ENCODE measurements around the gene UBTF.
"Not testable (repeated sequence)": the region's sequence is repeated elsewhere in the genome, so short reads cannot be mapped to it uniquely, and the experiment has no call there.

Gene UBTF

GRCh38 chr17:44249501-44250246 is 30.2 kb upstream of the UBTF start:
- in situ Hi-C loops (cut with HindIII; ENCODE audit: low pct_ligation_motif_present, low sequenced_read_pairs), result no loop called here
- H3K27me3 ChIP-seq (replicated peaks), result peaks cover 2% of the 10 kb centered on the region
- no peak for TF ChIP-seq CTCF (IDR thresholded peaks at IDR 0.05; ENCODE audit: low read depth, low read length, missing control alignments)
- H3K4me3 ChIP-seq (ENCODE audit: low read depth, low read length), result no peak overlapping the region
- H3K27ac ChIP-seq, result no peak overlapping the region
- H3K36me3 ChIP-seq (replicated peaks), result no peaks in the 10 kb centered on the region
- no peak for DNase-seq

- Histone ChIP-seq H3K27ac (no peak overlapping the region), H3K27me3 (replicated peaks) (no peaks in the 10 kb centered on the region), H3K36me3 (replicated peaks) (no peaks in the 10 kb centered on the region), H3K4me3 (ENCODE audit: low read depth, low read length) (no peak overlapping the region)
- in situ Hi-C loops (cut with HindIII; ENCODE audit: low pct_ligation_motif_present, low sequenced_read_pairs), result no loop called here
- no peak for TF ChIP-seq CTCF (IDR thresholded peaks at IDR 0.05; ENCODE audit: low read depth, low read length, missing control alignments)
- no peak for DNase-seq
Measured at GRCh38 chr17:44247876-44248736, 28.6 kb upstream of the UBTF start.

GRCh38 chr17:44247440-44247841 is 28.0 kb upstream of the UBTF start:
- Histone ChIP-seq H3K36me3 (replicated peaks) (no peaks in the 10 kb centered on the region), H3K27me3 (replicated peaks) (no peaks in the 10 kb centered on the region), H3K27ac (no peak overlapping the region), H3K4me3 (ENCODE audit: low read depth, low read length) (no peak overlapping the region)
- DNase-seq, result no peak
- TF ChIP-seq CTCF (IDR thresholded peaks at IDR 0.05; ENCODE audit: low read depth, low read length, missing control alignments), result no peak
- in situ Hi-C loops (cut with HindIII; ENCODE audit: low pct_ligation_motif_present, low sequenced_read_pairs), result no loop called here

GRCh38 chr17:44241106-44241624 is 21.7 kb upstream of the UBTF start:
- Histone ChIP-seq H3K4me3 (ENCODE audit: low read depth, low read length) (no peak overlapping the region), H3K27ac (no peak overlapping the region), H3K36me3 (replicated peaks) (no peaks in the 10 kb centered on the region), H3K27me3 (replicated peaks) (no peaks in the 10 kb centered on the region)
- DNase-seq, result no peak
- no peak for TF ChIP-seq CTCF (IDR thresholded peaks at IDR 0.05; ENCODE audit: low read depth, low read length, missing control alignments)
- in situ Hi-C loops (cut with HindIII; ENCODE audit: low pct_ligation_motif_present, low sequenced_read_pairs), result no loop called here

- H3K36me3 ChIP-seq (replicated peaks); H3K27ac ChIP-seq; H3K4me3 ChIP-seq (ENCODE audit: low read depth, low read length); H3K27me3 ChIP-seq (replicated peaks); in situ Hi-C loops (cut with HindIII; ENCODE audit: low pct_ligation_motif_present, low sequenced_read_pairs); DNase-seq: not testable (repeated sequence)
Measured at GRCh38 chr17:44237886-44238285, 18.4 kb upstream of the UBTF start.

- in situ Hi-C loops (cut with HindIII; ENCODE audit: low pct_ligation_motif_present, low sequenced_read_pairs), result no loop called here
- no peak for TF ChIP-seq CTCF (IDR thresholded peaks at IDR 0.05; ENCODE audit: low read depth, low read length, missing control alignments)
- Histone ChIP-seq H3K36me3 (replicated peaks) (no peaks in the 10 kb centered on the region), H3K4me3 (ENCODE audit: low read depth, low read length) (no peak overlapping the region), H3K27ac (no peak overlapping the region), H3K27me3 (replicated peaks) (no peaks in the 10 kb centered on the region)
- no peak for DNase-seq
Measured at GRCh38 chr17:44236444-44236991, 17.0 kb upstream of the UBTF start.

Measured in brain microvascular endothelial cell (primary cell).